HEK293T (cell line): ENCODE measurements around the gene MPPED1.

Source experiments
- ARNT ChIP-seq: fragments of 450-650 bp; IDR thresholded peaks from 2 replicates; pipeline ENCODE4 v1.6.1; 2017; ENCODE audit warnings: mild to moderate bottlenecking
- ELF4 ChIP-seq: fragments of 450-650 bp; IDR thresholded peaks from 2 replicates; pipeline ENCODE4 v1.6.1; 2017; ENCODE audit warnings: antibody characterized with exemption
- FOXK2 ChIP-seq: fragments of 450-650 bp; IDR thresholded peaks from 2 replicates; pipeline ENCODE4 v1.6.1; 2016; ENCODE audit warnings: mild to moderate bottlenecking
- FOXM1 ChIP-seq: fragments of 450-650 bp; IDR thresholded peaks from 2 replicates; pipeline ENCODE4 v1.6.1; 2017; ENCODE audit warnings: mild to moderate bottlenecking, borderline replicate concordance
- L3MBTL2 ChIP-seq: fragments of 450-650 bp; conservative IDR thresholded peaks from 2 replicates; pipeline ENCODE4 v1.6.1; 2016; ENCODE audit warnings: mild to moderate bottlenecking
- LEF1 ChIP-seq: fragments of 450-650 bp; IDR thresholded peaks from 2 replicates; pipeline ENCODE4 v1.6.1; 2017; ENCODE audit warnings: mild to moderate bottlenecking, borderline replicate concordance
- PKNOX1 ChIP-seq: fragments of 450-650 bp; IDR thresholded peaks from 2 replicates; pipeline ENCODE4 v1.6.1; 2016
- SUZ12 ChIP-seq: fragments of 450-650 bp; IDR thresholded peaks from 2 replicates; pipeline ENCODE4 v1.6.1; 2016; ENCODE audit warnings: mild to moderate bottlenecking
- TARDBP ChIP-seq: fragments of 450-650 bp; IDR thresholded peaks from 2 replicates; pipeline ENCODE4 v1.6.1; 2016
- ZNF384 ChIP-seq: fragments of 450-650 bp; IDR thresholded peaks from 2 replicates; pipeline ENCODE4 v1.6.1; 2016

GRCh38 chr22:43542681-43543521, 131.1 kb downstream of the MPPED1 start:
- TF ChIP-seq FOXK2 (no peak), LEF1 (no peak), ZNF384 (no peak), ARNT (no peak), TARDBP (no peak), PKNOX1 (no peak), SUZ12 (no peak), ELF4 (no peak), L3MBTL2 (no peak), FOXM1 (no peak)
